HG02623 (cell line): Measurements from ENCODE around the gene ZFAND6.

Source experiments
- ATAC-seq: cut with Tn5 transposase; IDR thresholded peaks from one replicate; pipeline ENCODE4 v1.9.1; 2021; ENCODE audit warnings: moderate library complexity; ENCODE audit not compliant: unreplicated experiment

Gene ZFAND6

GRCh38 chr15:80163897-80164296, 104.4 kb downstream of the ZFAND6 start:
- no peak for ATAC-seq

DNA sequence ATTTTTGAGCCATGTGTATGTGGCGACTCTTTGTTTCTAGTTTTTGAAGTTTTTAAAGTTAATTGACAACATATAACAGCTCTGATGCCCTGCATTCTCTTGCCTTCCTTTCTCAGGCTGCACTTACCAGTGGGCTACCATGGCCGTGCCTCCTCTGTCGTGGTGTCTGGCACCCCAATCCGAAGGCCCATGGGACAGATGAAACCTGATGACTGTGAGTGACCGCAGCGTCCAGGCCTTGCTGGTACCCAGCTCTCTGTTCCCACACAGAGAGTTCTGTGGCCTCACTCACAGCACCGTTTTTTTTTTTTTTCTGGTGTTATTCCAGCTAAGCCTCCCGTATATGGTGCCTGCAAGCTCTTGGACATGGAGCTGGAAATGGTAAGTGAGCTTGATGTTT, 108.5 kb downstream of the ZFAND6 start:
- no peak for ATAC-seq

- no peak for ATAC-seq
Observed at GRCh38 chr15:80168421-80168820, 108.9 kb downstream of the ZFAND6 start.

GRCh38 chr15:80169768-80170357, 110.4 kb downstream of the ZFAND6 start:
- ATAC-seq = no peak

GRCh38 chr15:80170596-80170995, 111.1 kb downstream of the ZFAND6 start:
- ATAC-seq = no peak

GRCh38 chr15:80171787-80172186, 112.3 kb downstream of the ZFAND6 start:
- no peak for ATAC-seq

DNA sequence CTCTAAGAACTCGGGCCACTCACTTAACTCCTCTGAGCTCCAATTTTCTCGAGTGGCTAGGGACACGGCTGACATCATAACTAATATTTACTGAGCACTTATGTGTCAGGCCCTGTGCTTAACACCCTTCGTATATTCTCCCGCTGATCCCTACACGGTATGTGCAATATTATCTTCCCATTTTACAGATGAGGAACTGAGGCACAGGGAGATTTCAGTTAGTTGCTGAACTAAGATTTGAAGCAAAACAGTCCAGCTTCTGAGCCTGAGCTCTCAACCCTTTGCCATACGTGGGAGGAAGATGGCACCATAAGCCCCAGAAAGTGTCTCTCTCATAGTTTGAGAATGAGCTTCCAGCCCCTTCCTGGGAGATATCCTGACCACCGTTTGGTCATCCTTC, 112.9 kb downstream of the ZFAND6 start:
- no peak for ATAC-seq

GRCh38 chr15:80173022-80173759, 113.7 kb downstream of the ZFAND6 start:
- ATAC-seq = peak; percentile 57

- no peak for ATAC-seq
Observed at GRCh38 chr15:80174017-80174746, 114.7 kb downstream of the ZFAND6 start.

DNA sequence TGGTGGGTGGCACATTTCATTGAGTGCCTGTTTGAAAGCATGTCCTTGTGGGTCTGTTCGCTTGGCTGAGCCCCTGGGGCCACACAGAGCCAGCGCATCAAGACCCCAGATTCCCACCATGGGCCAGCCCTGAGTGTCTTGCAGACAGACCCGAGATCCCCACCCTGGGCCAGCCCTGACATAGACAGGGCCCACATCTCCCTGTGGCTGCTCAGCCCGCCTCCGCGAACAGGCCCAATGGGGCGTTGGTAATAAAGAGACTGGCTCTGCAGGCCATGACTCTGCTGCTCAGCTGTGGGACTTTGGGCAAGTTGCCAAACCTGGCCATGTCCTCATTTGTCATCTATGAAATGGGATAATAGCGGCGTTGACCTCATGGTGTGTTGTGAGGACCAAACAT, 116.0 kb downstream of the ZFAND6 start:
- ATAC-seq = no peak

GRCh38 chr15:80176443-80176842, 117.0 kb downstream of the ZFAND6 start:
- ATAC-seq = no peak

GRCh38 chr15:80177156-80177555, 117.7 kb downstream of the ZFAND6 start:
- no peak for ATAC-seq

DNA sequence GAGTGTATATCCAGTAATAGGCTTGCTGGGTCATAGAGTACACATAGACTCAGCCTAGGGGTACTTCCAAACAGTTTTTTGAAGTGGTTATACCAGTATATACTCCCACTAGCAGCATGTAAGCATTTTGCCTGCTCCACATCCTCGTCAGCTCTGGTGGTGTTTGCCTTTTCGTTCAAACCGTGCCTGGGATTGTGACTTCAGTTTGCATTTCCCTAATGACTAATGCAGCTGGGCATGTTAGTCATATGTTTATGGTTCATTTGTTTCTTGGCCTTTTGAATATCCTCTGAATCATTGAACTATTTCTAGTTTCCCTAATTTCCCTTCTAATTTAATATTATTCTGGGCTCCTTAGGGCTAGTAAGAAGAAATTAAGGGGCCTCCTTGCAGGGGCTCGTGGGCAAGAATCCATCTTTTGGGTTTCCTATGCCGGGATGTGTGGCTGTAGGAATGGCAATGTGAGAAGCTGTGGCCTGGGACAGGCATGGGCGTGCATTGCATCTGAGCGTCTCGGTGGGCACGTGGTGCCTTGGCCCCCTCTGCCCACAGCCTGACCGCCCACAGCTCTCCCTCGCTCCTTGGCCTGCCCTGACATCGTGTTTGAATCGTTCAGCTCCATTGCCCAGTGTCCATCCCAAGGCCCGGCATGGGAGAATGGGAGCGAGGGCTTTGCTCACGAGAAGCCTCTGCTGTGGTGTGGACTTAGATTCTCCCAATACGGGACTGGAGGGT, 119.7 kb downstream of the ZFAND6 start:
- no peak for ATAC-seq

DNA sequence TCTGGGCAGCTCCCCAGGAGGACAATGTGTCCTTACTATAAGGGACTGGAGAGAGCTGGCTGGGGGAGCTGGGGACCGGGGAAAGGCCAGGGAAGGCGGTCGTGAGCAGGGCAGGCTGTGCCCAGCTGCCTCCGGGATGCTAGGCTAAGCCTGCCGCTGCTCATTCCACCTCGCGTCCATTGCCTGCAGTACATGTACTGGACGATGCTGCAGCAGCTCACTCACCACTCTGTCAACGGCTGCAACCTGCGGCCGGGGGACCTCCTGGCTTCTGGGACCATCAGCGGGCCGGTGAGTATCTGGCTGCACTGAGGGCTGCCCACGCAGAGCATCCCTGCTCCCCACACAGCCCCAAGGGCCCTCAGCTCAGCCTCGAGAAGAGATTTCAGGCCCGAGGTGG, 120.5 kb downstream of the ZFAND6 start:
- ATAC-seq = no peak

DNA sequence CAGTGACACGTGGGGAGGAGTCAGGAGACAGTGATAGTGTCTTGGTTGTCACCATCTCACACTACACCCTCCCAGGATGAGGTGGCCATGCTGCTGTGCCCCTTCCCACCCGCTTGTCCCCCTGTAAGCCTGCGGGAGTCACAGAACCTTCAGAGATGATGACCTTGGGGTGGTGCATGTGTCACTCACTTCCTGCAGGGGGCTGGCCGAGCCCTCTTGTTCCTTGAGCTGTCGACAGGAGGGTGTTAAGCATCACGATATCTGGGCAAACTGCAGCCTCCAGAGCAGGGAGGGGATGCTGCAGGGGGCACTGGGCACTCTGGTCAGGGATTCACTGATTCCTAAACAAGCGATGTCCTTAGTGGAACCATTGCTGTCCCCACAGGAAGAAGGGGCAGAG, 121.0 kb downstream of the ZFAND6 start:
- no peak for ATAC-seq

- no peak for ATAC-seq
Observed at GRCh38 chr15:80180986-80181385, 121.5 kb downstream of the ZFAND6 start.

DNA sequence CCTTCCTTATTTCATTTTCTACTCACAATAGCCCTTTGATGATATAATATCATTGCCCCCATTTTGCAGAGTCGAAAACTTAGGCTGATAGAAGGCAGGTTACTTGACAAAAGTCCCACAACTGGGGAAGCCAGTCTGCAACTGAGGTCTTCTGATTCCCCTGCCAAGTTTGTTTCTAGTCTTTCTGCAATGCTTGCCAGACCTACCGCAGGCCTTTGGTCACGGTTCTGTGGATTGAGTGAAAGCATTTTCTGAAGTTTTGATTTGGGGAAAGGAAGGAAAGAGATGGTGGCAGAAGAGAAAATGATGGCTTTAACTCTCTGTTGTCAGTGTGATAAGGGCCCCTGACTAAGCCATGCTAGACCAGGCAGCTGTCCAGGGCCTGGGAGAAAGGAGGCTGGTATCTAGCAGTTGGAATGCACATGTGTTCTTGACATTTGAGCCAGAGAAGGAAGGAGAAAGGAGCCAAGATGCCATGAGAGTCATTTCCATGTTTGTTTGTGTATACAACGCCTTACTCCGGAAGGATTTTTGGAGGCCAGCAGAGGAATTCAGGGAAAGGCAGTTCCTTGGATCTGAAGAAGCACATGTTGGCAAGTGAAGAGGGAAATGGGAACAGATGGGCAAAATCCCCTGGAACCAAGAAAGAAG, 123.3 kb downstream of the ZFAND6 start:
- no peak for ATAC-seq

DNA sequence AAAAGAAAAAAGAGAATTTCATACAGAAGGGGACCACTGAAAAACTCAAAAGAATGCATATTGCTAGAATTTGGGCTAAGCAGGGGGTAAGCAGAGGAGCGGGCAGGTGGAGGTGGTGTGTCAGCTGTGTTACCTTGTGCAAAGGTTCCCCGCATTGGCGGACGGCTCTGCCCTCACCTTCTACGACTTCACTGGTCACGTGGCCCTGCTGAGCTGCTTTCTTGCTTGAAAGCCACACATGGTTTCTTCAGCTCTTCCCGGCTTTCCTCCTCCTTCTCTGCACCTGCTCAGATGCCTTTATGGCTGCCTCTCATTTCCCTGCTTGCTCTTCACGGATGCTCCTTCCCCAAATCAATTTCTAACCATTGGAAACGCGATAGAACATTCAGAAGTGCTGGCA, 123.8 kb downstream of the ZFAND6 start:
- no peak for ATAC-seq

- ATAC-seq = no peak
Observed at GRCh38 chr15:80183886-80184285, 124.4 kb downstream of the ZFAND6 start.

DNA sequence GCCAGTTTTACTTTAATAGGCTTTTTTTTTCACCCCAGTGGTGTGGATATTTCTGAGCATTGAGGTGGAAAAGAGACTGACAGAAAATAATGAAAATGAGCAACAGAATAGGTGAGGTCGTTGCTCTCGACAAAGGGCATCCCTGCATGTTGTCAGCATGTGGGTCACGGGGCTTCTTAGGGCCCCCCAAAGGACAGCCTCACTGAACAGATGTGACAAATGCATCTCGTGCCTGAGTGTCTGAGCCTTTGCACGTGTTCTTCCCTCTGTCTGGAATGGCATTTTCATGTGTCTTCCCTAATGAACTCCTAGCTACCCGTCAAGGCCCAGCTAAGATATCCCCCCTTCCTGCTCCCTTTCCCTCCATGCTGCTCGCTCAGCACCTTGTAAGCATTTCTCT, 125.1 kb downstream of the ZFAND6 start:
- no peak for ATAC-seq

- ATAC-seq = no peak
Observed at GRCh38 chr15:80185152-80185551, 125.7 kb downstream of the ZFAND6 start.
